Activated CD8-positive, alpha-beta memory T cell treated with anti-CD3 and anti-CD28 coated beads for 24 hours (primary cell): ENCODE measurements around the gene ZNF366.

ENCODE experiments used
- DNase-seq: peaks from one replicate; pipeline ENCODE4 v3.0.0-alpha.2; 2020

ZNF366 gene

DNA sequence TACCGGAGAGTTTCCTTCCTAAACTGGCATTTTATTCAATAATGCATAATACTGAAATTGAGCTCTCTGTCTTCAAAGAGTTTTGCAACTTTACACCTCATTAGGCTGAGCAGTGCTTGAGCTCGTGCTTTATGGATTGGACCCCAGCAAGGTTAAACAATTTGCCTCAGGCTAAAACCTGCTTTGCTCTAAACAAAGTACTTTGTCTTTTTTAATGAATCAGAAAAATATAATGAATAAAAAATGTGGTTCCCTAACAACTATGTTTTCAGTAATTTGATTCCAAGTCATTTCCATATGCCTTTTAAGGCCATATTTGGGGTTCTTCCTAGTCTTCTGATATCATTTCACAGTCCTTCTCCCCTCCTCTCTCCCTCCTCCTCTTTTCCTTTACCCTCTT is 20.0 kb downstream of the ZNF366 start:
- no peak for DNase-seq

DNA sequence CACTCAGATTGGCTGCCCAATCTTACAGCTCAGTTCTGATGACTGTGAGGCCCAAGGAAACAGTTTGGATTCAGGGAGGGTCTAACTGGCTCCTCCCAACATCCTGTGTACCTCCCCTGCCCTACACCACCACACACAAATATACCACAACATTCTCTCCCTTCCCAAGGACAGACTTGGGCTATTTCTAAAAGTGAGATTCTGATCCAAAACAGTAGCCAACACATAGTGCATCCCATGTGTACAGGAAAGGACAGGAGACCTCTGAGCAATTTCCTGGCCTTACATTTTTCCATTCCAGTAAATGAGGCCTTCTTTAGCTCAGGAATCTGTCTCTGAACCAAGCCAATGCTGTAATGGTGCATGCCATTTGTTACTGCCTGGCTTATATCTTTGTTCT is 20.8 kb downstream of the ZNF366 start:
- no peak for DNase-seq

DNA sequence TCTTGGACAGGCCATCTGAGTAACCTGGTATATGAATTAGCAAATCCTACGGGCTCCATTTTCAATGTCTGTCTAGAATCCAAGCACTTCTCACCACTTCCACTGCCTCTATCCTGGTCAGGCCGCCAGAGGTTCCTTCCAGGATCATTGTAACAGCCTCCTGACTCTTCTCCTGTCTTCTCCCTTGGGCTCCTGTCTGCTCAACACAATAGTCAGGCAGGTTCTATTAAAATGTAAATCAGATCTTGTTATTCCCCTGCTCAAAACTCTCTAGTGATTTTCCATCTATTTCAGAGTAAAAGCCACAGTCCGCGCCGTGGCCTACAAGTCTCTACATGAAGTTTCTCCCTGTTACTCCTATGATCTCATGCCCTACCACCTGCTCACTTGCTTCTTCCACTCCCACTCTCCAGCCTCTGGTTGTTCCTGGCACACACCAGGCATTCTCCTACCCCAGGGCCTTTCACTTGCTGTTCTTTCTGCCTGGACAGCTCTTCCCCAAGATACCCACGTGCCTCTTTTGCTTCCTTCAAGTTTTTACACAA is 21.7 kb downstream of the ZNF366 start:
- no peak for DNase-seq

DNA sequence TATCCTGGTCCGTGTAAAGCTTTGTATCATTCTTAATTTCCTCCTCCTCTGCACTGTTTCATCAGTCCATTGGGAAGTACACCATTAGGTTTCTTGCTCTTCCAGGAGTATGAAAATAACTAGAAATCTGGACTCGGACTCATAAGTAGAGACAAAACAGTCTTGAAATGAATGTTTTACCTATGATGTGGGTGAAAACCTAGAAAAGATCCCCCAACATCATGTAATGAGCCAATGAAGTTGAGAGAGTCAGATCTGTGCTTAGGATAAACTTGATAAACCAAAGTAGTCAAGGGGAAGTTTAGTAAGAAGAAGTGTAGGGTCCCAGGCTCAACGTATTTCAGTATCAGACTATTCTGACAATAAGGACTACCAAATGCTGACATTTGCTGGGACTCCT is 25.2 kb downstream of the ZNF366 start:
- DNase-seq: no peak

DNA sequence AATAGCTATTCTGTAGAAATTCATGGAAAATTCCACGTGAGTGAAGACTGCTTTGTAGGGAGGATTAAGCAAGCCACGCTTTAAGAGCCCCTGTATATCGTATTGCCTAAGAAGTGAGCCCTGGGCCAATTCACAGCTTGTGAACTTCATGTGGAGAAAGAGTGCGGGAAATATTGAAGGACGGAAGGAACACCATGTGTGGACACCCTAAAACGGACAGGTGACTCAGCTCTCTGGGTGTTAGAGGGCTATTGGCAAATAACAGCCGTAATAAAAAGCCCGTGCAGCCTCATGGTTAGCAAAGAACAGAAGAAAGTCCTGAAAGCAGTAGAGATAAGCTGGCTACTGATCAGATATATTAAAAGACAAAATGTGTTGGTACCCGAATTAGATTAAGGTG is 26.4 kb downstream of the ZNF366 start:
- DNase-seq: no peak

DNA sequence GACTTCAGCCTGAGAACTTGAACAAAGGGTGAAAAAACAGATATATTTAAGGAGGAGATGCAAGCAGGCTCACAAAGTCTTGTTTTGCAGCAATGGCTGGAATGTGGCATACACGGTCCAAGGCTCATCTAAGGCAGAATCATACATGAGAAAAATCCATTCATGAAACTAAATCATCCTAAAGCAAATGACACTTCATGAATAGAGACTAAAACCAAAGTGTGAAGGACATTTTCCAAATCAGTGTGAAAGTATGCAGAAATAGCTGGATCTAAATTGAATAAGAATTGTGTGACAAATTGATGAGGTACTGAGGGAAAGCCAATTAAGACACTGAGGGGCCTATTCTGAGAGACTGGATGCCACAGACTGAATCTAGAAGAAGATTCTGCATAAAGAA is 27.3 kb downstream of the ZNF366 start:
- DNase-seq: no peak

DNA sequence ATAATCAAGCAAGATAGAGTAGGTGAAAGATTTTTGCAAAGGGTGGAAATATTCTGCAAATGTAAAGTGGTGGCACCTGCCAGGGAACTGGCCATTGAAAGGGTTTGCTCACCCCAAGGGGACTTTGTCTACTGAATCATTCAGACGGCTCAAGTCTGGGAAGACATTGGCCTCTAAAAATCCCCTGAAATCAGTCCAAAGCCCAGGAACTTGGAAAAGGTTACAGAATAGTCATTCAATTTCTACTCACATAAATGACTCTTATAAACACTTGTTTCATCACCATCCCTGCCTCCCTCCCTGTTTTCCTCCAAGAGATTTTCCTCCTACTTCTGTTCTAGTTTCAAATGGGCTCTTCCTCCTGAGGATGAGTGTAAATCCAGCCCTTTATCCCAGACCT is 28.5 kb downstream of the ZNF366 start:
- no peak for DNase-seq

DNA sequence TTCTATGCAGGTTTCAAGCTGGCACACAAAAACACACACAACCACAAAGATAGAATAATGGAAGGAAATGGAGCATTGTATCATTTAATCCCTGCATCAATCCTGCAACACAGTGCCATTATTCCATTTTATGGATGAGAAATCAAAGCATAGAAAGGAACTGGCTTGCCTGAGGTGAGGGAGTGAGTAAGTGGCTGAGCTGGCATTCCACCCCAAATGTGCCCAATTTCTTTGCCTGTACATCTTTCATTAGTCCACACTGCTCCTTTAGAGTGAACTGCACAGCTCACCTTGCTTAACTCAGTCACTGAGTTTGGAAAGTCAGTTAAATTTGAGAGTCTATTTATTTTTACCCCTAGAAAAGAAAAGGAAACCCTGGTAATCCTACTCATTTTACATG is 28.9 kb downstream of the ZNF366 start:
- DNase-seq: no peak

DNA sequence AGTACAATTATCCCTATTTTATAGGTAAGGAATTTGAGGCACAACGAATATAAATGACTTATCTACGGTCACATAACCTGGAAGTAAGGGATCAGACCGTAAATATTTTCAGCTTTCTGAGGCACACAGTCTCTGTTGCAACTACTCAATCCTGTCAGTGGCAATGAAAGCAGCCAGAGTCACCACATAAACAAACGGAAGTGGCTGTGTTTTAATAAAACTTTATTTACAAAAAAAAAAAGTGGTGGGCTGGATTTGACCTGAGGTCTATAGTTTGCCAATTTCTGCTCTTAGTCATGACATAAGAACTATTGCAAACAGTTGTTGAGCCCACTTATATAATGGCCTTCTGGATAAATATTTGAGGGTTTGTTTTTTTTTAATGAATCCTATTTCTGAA is 29.6 kb downstream of the ZNF366 start:
- DNase-seq: no peak

DNA sequence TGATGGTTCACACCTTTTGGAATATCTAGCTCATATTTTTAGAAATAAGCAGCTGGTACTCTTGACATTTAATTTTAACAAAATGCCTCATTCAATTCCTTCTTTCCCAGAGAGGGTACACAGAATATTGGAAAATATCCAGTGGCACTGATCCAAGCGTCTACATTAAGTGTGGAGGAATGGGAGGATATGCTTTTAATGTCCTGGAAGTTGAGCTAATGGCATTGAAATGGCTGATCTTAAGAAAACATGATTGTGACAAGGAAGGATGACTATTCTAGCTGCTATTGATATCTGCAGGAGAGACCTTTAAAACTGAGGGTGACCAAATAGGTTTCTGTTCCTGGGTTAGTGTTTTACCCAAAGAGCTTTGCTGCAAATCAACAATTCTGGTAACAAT is 30.0 kb downstream of the ZNF366 start:
- no peak for DNase-seq

DNA sequence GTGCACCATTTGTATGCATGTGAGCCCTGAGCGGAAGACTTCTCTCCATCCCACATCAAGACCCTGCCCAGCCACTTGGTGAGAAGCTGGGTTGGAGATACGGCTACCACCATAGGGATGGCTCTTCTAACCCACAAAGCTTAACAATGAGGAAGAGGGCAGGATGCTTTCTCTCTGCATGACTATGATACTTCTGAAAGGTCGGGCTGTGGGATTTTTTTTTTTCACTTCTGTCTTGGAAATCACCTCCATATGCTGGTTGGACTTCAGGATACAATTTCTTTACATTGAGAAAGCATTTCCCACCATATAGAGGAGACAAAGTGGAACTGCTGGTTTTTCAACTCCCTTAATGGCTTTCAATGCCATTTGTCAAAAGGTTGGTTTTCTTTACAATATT is 30.5 kb downstream of the ZNF366 start:
- DNase-seq: no peak

DNA sequence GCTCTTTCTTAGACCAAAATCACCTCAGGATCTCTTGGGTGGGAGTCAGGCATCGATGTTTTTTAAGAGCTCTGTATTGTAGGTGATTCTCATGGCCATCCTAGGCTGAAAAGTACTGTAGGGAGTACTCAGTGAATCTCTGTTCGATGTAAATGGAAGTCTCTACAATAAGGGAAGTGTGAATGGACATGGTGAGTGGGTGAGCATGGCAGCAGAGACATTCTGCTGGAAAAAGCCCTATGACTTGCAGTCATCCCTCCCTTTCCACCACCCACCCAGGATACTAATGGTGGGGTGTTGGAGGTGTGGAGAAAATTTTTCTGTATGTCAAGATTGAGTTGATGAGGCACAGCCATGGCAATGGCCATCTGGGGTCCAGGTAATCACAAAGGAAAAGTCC is 30.9 kb downstream of the ZNF366 start:
- DNase-seq: no peak

DNA sequence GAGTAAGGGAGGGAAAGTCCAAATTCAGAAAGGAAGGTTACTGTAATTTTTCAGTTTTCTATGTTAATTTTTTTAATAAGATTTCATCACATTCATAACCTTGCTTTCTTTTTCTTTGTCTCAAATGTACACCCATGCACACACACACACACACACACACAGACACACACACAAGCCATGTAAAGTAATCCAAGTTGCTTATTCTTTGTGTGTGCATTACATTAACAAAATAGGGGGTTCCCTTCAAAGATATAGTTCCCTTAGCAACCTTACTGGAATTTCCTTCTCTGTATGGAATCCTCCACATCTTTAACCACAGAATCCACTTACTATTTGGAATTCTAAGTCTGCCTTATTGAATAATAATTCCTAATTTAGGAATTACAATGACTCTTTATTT is 32.7 kb downstream of the ZNF366 start:
- no peak for DNase-seq

DNA sequence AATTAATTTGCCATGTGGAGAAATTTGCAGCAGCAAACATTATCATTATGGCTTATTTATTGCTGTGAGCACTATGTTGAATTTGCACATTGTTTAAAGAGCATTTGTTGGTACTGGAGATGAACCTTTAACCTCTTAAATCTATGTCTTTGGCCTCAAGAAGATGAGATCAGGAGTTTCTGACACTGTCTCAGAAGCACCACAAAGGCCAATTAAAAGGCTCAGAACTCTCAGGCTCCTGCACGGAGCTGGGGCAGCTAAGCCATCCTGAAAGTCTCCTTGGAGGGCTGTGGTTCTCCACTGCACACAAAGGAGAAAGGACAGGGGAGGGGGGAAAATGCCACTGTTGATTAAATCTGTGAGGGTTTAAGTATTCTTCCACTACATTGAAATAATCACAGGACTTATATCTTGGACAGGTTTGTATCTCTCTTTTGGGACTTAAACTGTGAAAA is 33.1 kb downstream of the ZNF366 start:
- DNase-seq: no peak

DNA sequence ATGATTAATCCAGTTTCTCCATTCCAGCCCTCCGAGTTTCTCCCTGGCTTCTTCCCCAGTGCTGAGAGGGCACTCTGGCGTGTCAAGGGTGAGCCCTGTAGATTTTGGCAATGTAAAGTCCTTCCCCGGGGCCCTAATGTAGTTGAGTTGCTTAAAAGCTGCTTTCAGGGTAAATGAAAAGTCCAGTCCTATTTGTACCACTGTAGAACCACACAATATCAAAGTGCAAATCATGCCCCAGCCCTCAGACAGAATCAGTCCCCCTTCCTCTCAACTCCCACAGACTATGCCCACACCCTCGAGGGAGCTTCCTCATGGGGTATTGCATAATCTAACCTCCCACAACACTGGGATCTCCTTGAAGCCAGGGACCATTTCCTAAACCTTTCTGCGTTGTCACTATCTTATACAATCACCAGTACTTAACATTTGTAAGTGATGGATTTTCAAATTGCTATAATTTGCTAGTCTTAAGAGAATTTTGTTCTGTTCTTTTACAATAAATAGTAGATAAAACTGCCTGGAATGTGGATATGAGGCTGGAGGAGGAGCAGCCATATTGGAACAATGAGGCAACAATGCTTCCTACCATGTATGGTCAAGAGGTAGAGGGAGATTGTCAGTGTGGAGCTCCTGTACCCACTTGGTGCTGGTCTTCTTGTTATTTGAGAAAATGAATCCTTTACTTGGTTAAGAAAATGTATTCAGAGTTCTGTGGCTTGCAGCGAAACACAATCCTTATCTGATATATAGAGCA is 34.4 kb downstream of the ZNF366 start:
- DNase-seq: no peak

DNA sequence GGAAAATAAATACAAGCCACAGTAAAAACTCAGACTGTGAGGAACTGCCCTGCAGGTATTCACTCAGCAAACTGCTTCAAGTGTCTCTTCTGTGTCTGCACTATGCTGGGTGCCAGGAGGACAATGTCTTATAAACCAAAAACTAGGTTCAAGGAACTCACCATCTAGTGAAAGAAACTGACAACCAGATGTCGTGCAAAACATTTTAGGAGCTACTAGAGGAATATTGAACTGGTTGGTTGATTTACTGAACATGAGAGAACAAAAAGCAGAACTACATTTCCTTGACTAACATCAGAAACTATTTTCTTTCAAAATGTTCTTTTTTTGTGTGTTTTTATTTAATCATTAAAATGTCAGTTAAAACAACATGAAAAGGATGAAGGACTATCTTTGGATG is 35.2 kb downstream of the ZNF366 start:
- DNase-seq: no peak

DNA sequence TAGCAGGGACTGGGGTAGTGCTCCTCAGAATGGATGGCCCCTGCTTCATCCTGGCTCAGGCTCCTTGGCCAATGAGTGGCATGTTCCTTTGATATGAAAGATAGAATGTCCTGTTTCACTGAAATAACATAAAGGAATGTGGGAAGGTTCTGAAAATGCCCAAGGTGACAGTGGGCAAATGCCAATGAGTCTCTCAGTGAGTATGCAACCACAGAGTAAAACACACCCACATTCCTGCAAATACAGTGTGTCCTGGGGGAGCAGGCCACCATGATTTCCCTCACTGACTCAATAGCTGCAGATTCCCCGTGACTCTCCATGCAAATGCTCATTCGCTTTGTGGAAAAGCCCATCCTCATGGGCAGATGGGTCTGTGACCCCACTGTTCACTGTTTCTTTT is 36.4 kb downstream of the ZNF366 start:
- DNase-seq: no peak

DNA sequence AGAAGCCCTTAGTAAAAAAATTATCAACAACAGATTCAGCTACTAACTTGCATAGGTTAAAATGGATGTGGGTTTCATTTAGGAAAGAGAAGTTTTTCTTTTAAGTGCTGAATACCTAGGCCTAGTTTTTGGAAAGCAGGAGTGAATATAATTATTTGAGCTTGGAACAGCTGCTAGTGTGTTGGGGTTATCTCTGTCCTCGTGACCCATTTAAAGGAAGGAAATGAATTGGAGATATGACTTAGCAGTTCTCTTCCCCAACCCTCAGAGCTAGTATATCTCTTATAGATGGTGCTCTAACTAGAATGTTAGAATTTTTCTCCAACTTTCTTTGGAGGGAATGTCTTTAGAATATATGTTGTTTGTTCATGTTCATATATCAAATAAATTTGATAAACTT is 38.6 kb downstream of the ZNF366 start:
- no peak for DNase-seq

DNA sequence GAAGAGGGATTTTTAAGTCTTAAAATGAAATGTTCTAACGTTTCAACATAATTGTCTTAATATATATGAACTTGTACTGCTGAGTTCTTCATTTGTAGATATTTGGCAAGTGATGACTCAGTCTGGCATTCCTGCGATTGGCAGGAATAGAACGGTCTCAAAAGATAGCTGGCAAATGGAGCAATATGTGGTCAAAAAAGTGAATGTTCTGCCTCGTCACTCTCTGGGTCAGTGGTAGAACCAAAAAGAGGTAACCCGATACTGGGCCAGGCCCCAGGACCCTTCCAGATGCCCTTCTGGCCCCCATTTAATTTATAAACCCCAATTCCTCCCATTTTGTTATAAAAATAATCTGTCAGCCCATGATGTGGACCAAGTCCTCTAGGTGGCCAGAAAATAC is 39.2 kb downstream of the ZNF366 start:
- no peak for DNase-seq

DNA sequence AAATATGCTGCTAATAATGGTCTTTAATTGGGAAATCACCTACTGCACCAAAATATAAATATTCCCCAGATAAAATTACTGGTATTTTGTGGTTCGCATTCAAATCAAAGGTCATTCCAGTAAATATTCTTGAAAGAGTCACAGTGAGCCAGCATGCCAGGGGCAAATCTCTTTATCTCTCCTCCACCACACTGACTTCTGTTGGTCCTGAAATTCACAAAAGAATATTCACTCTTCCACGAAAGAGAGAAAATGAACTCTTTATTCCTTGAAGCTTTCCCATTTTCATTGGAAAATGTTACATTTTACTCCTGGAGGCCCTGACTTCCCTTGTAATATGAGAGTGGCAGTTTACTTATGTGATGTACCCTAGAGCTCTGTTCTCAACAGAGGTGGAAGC is 39.7 kb downstream of the ZNF366 start:
- DNase-seq: no peak

DNA sequence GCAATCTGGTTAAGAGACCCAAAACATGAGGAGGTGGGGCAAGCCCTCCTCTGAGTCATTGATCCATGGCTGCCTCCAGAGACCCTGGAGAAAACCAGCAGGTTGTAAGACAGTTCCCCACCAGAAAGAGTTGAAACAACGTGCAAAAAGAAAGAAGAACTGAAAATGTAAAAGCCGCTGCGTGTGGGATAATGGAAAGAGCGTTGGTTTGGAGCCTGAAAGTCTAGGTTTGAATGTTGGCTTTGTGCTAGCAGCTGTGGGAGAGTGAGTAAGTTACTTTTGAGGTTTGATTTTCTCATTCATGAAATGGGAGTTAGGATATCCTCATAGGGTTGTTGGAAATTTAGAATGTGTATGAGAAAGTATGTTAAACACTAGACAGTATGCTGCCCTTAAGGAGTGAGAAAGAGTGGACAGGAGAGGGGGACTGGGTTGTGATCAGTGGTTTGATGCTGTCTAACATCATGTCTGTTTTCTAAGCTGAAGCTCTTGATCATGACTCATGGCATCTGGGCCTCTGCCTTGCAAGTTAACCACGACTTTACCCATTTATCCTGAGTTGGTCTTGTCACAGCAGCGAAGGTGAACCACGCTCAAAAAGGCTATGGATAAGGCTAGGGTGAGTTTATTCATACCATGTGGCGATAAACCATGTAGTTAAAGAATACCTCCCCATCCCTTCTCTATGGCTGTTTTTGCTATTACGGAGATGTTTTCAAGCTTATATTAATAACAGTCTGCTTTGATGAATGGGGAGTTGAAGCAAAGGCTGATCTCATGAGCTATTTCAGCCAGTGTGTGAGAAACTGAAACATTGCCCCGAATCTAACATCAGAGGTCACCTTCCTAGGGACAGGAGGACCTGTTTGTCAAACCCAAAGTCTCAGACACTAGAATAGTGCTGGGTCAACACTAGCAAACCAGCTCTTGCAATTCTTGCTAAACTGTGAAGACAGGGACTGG is 41.3 kb downstream of the ZNF366 start:
- no peak for DNase-seq

DNA sequence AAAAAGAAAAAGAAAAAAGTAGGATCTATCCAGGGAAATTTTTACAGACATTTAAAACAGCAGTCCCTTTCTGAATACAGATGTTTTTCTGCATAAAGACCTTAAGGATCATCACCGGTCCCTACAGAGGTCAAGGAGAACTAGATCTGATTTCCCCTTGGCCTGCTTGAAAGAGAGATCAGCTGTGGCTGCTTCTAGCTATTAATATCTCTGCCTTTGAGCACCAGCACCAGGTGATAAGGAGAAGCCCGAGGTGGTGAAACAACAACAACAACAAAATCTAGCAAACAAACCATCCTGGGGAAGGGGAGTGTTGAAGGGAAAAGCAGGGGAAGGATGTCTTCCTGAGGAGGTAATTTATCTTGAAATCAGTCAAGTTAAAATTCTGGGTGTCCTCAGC is 42.1 kb downstream of the ZNF366 start:
- no peak for DNase-seq

DNA sequence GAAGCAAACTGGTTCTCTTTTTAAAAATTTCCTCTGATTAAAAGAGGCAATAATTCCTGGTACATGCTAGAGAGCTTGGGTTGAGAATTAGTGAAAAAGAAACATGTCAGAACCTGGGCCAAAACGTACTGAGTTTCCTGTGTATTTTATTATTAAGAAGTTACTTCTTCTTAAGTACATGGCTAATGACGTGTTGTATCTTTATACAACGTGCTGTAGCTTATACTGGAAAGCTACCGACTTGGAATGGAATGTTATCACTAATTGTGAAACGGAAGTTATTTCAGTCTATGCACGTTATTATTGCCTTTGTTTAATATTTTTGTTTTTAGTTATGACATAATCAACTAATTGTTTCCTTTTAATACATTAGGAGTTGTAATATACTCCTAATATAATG is 43.1 kb downstream of the ZNF366 start:
- DNase-seq: no peak

DNA sequence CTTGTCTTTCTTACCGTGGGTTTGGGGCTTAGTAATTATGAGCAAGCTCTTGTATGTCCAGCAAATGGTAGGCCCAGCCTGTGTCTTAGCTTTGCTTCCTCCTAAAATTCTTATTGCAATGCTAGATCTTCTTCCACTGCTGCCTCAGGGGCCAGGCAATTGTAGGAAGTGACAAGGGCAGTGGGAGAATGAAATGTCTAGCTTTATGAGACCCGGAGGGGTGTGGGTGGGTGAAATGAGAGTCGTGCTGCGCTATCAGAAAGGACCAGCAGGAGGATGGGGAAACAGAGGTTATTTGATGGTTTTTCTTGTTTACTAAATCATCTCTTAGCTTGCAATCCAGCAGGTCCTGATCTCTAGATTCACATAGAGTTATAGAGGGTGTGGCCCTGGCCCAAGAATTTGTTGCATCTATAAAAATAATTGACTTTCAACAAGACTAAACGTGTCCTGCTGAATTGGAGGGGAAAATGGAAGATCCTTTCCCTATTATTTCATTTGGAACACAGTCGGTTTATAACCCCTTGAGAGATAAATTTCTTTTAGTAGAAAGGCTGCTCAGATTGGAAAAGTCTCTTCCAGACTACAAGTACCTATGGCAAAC is 43.7 kb downstream of the ZNF366 start:
- DNase-seq: no peak
